HepG2 (cell line): ENCODE data around the gene ZDHHC18.
"Not testable (repeated sequence)": the region's sequence is repeated elsewhere in the genome, so short reads cannot be mapped to it uniquely, and the experiment has no call there.

Source experiments
- HNRNPH1 ChIP-seq: fragments of 200-400 bp; formaldehyde crosslinking; optimal IDR thresholded peaks from 2 replicates; pipeline ENCODE3; 2017; ENCODE audit warnings: mild to moderate bottlenecking, low read depth, low read length
- IKZF4 ChIP-seq: sonication (generic); formaldehyde crosslinking; IDR thresholded peaks from 2 replicates; pipeline ENCODE4 v1.5.1; 2020; ENCODE audit warnings: borderline replicate concordance, mild to moderate bottlenecking, low read depth, missing genetic modification reagents; ENCODE audit errors: not compliant biosample characterization
- KLF11 ChIP-seq: IDR thresholded peaks from 2 replicates; pipeline ENCODE4 v1.6.1; 2016; ENCODE audit warnings: missing compliant biosample characterization
- MAZ ChIP-seq, 2 experiments: sonication (generic) in 1 of 2; formaldehyde crosslinking in 1 of 2; IDR thresholded peaks; 2 replicates each; pipeline versions ENCODE4 v1.5.0 to v1.6.1; 2012 to 2020; ENCODE audit warnings: low read depth in 2 of 2, mild to moderate bottlenecking in 2 of 2, borderline replicate concordance in 1 of 2, improper control_type of control experiment in 1 of 2, low read length in 1 of 2, missing genetic modification reagents in 1 of 2, moderate library complexity in 1 of 2
- POLR2A ChIP-seq, 2 experiments: IDR thresholded peaks; 2 replicates each; pipeline ENCODE4 v1.6.1; 2011; ENCODE audit warnings: low read depth in 2 of 2, low read length in 2 of 2, mild to moderate bottlenecking in 1 of 2, moderate library complexity in 1 of 2; ENCODE audit not compliant: insufficient read depth in 1 of 2
- RORA ChIP-seq: sonication (generic); formaldehyde crosslinking; IDR thresholded peaks from 2 replicates; pipeline ENCODE4 v1.5.0; 2020; ENCODE audit warnings: mild to moderate bottlenecking, missing genetic modification reagents, moderate library complexity
- SMC3 ChIP-seq: IDR thresholded peaks from 2 replicates; pipeline ENCODE4 v1.6.1; 2011; ENCODE audit warnings: low read length, improper control_type of control experiment
- ZNF264 ChIP-seq: sonication (generic); formaldehyde crosslinking; IDR thresholded peaks from 2 replicates; pipeline ENCODE4 v1.4.0; 2020; ENCODE audit warnings: missing genetic modification reagents
- ZNF317 ChIP-seq: sonication (generic); formaldehyde crosslinking; IDR thresholded peaks from 2 replicates; pipeline ENCODE4 v1.5.0; 2020; ENCODE audit warnings: mild to moderate bottlenecking, missing genetic modification reagents
- ZNF446 ChIP-seq: sonication (generic); formaldehyde crosslinking; IDR thresholded peaks from 2 replicates; pipeline ENCODE4 v1.5.0; 2020; ENCODE audit warnings: mild to moderate bottlenecking, missing genetic modification reagents
- ZNF878 ChIP-seq: sonication (generic); formaldehyde crosslinking; IDR thresholded peaks from 2 replicates; pipeline ENCODE4 v1.8.1; 2023; ENCODE audit warnings: mild to moderate bottlenecking, missing genetic modification reagents, moderate library complexity
- TF ChIP-seq, protein P1 (sequence below): sonication (generic); formaldehyde crosslinking; IDR thresholded peaks from 2 replicates; pipeline ENCODE4 v1.5.0; 2020; ENCODE audit warnings: mild to moderate bottlenecking, missing genetic modification reagents, moderate library complexity
- TF ChIP-seq, protein P2 (sequence below): sonication (generic); formaldehyde crosslinking; IDR thresholded peaks from 2 replicates; pipeline ENCODE4 v1.4.0; 2020; ENCODE audit warnings: missing genetic modification reagents
- TF ChIP-seq, protein P3 (sequence below): sonication (generic); formaldehyde crosslinking; IDR thresholded peaks from 2 replicates; pipeline ENCODE4 v1.5.0; 2020; ENCODE audit warnings: mild to moderate bottlenecking, missing genetic modification reagents, borderline replicate concordance

DNA sequence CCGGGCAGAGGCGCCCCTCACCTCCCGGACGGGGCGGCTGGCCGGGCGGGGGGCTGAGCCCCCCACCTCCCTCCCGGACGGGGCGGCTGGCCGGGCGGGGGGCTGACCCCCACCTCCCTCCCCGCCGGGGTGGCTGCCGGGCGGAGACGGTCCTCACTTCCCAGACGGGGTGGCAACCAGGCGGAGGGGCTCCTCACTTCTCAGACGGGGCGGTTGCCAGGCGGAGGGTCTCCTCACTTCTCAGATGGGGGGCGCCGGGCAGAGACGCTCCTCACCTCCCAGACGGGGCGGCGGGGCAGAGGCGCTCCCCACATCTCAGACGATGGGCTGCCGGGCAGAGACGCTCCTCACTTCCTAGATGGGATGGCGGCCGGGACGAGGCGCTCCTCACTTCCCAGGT, 22.6 kb upstream of the ZDHHC18 start:
- TF ChIP-seq, protein P1, sequence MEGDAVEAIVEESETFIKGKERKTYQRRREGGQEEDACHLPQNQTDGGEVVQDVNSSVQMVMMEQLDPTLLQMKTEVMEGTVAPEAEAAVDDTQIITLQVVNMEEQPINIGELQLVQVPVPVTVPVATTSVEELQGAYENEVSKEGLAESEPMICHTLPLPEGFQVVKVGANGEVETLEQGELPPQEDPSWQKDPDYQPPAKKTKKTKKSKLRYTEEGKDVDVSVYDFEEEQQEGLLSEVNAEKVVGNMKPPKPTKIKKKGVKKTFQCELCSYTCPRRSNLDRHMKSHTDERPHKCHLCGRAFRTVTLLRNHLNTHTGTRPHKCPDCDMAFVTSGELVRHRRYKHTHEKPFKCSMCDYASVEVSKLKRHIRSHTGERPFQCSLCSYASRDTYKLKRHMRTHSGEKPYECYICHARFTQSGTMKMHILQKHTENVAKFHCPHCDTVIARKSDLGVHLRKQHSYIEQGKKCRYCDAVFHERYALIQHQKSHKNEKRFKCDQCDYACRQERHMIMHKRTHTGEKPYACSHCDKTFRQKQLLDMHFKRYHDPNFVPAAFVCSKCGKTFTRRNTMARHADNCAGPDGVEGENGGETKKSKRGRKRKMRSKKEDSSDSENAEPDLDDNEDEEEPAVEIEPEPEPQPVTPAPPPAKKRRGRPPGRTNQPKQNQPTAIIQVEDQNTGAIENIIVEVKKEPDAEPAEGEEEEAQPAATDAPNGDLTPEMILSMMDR (CRISPR knock-in tag), result not testable (repeated sequence)
- TF ChIP-seq SMC3; ZNF446 (CRISPR knock-in tag); HNRNPH1; KLF11 (CRISPR knock-in tag); ZNF264; ZNF317 (CRISPR knock-in tag); POLR2A (IDR thresholded peaks at IDR 0.05; ENCODE audit: insufficient read depth in 1 of 2, low read depth in 2 of 2, low read length in 2 of 2); MAZ (IDR thresholded peaks at IDR 0.05; ENCODE audit: borderline replicate concordance, low read depth, low read length); MAZ (CRISPR knock-in tag; IDR thresholded peaks at IDR 0.05; ENCODE audit: low read depth); IKZF4 (CRISPR knock-in tag); ZNF878 (CRISPR knock-in tag); RORA (CRISPR knock-in tag): not testable (repeated sequence)
- TF ChIP-seq, protein P2, sequence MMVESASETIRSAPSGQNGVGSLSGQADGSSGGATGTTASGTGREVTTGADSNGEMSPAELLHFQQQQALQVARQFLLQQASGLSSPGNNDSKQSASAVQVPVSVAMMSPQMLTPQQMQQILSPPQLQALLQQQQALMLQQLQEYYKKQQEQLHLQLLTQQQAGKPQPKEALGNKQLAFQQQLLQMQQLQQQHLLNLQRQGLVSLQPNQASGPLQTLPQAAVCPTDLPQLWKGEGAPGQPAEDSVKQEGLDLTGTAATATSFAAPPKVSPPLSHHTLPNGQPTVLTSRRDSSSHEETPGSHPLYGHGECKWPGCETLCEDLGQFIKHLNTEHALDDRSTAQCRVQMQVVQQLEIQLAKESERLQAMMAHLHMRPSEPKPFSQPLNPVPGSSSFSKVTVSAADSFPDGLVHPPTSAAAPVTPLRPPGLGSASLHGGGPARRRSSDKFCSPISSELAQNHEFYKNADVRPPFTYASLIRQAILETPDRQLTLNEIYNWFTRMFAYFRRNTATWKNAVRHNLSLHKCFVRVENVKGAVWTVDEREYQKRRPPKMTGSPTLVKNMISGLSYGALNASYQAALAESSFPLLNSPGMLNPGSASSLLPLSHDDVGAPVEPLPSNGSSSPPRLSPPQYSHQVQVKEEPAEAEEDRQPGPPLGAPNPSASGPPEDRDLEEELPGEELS (CRISPR knock-in tag), result not testable (repeated sequence)
- TF ChIP-seq, protein P3, sequence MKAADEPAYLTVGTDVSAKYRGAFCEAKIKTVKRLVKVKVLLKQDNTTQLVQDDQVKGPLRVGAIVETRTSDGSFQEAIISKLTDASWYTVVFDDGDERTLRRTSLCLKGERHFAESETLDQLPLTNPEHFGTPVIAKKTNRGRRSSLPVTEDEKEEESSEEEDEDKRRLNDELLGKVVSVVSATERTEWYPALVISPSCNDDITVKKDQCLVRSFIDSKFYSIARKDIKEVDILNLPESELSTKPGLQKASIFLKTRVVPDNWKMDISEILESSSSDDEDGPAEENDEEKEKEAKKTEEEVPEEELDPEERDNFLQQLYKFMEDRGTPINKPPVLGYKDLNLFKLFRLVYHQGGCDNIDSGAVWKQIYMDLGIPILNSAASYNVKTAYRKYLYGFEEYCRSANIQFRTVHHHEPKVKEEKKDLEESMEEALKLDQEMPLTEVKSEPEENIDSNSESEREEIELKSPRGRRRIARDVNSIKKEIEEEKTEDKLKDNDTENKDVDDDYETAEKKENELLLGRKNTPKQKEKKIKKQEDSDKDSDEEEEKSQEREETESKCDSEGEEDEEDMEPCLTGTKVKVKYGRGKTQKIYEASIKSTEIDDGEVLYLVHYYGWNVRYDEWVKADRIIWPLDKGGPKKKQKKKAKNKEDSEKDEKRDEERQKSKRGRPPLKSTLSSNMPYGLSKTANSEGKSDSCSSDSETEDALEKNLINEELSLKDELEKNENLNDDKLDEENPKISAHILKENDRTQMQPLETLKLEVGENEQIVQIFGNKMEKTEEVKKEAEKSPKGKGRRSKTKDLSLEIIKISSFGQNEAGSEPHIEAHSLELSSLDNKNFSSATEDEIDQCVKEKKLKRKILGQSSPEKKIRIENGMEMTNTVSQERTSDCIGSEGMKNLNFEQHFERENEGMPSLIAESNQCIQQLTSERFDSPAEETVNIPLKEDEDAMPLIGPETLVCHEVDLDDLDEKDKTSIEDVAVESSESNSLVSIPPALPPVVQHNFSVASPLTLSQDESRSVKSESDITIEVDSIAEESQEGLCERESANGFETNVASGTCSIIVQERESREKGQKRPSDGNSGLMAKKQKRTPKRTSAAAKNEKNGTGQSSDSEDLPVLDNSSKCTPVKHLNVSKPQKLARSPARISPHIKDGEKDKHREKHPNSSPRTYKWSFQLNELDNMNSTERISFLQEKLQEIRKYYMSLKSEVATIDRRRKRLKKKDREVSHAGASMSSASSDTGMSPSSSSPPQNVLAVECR (CRISPR knock-in tag), result not testable (repeated sequence)
